Ishikawa (cell line): Measurements from ENCODE around the gene CMPK2.

Source experiments
- CEBPB ChIP-seq: IDR thresholded peaks from 2 replicates; pipeline ENCODE4 v1.6.1; 2012
- CREB1 ChIP-seq: IDR thresholded peaks from 2 replicates; pipeline ENCODE4 v1.6.1; 2012; ENCODE audit warnings: low read depth
- EGR1 ChIP-seq: IDR thresholded peaks from 2 replicates; pipeline ENCODE4 v1.6.1; 2012
- EP300 ChIP-seq: IDR thresholded peaks from 2 replicates; pipeline ENCODE4 v1.6.1; 2012; ENCODE audit warnings: borderline replicate concordance
- FOXM1 ChIP-seq: IDR thresholded peaks from 2 replicates; pipeline ENCODE4 v1.6.1; 2012; ENCODE audit warnings: low read depth, borderline replicate concordance
- MAX ChIP-seq: IDR thresholded peaks from 2 replicates; pipeline ENCODE4 v1.6.1; 2012
- NFIC ChIP-seq: IDR thresholded peaks from 2 replicates; pipeline ENCODE4 v1.6.1; 2012
- RAD21 ChIP-seq: IDR thresholded peaks from 2 replicates; pipeline ENCODE4 v1.6.1; 2012; ENCODE audit warnings: low read depth
- REST ChIP-seq: IDR thresholded peaks from 2 replicates; pipeline ENCODE4 v1.6.1; 2012; ENCODE audit warnings: low read depth, mild to moderate bottlenecking
- TAF1 ChIP-seq: IDR thresholded peaks from 2 replicates; pipeline ENCODE4 v1.6.1; 2012; ENCODE audit warnings: low read depth, mild to moderate bottlenecking
- TCF12 ChIP-seq: IDR thresholded peaks from 2 replicates; pipeline ENCODE4 v1.6.1; 2012; ENCODE audit warnings: low read depth
- TEAD4 ChIP-seq: IDR thresholded peaks from 2 replicates; pipeline ENCODE4 v1.6.1; 2012
- USF1 ChIP-seq: IDR thresholded peaks from 2 replicates; pipeline ENCODE4 v1.6.1; 2012
- YY1 ChIP-seq: IDR thresholded peaks from 2 replicates; pipeline ENCODE4 v1.6.1; 2012; ENCODE audit warnings: low read depth
- ZBTB7A ChIP-seq: IDR thresholded peaks from 2 replicates; pipeline ENCODE4 v1.6.1; 2012; ENCODE audit warnings: low read depth

Gene CMPK2

GRCh38 chr2:6845903-6846302 lies 19.8 kb downstream of the CMPK2 start:
- TF ChIP-seq RAD21 (peak; percentile 15; the same call in 1 of the 2 replicates), ZBTB7A (no peak)

GRCh38 chr2:6845312-6845711 lies 20.4 kb downstream of the CMPK2 start:
- TF ChIP-seq YY1 (no peak), TCF12 (no peak), NFIC (no peak), USF1 (peak; percentile 58)

- TF ChIP-seq NFIC = no peak
- TF ChIP-seq FOXM1 = no peak
- TF ChIP-seq TEAD4 = no peak
- TF ChIP-seq CEBPB = no peak
- no peak for TF ChIP-seq RAD21
- no peak for TF ChIP-seq EGR1
- TF ChIP-seq REST = no peak
- TF ChIP-seq YY1 = no peak
- no peak for TF ChIP-seq USF1
- TF ChIP-seq EP300 = no peak
- TF ChIP-seq TCF12 = no peak
- TF ChIP-seq ZBTB7A = no peak
- TF ChIP-seq CREB1 = no peak
- no peak for TF ChIP-seq TAF1
- TF ChIP-seq MAX = no peak
These were observed 24.0 kb downstream of the CMPK2 start for GRCh38 chr2:6841537-6842287.

- TF ChIP-seq REST (no peak), NFIC (no peak), ZBTB7A (no peak), YY1 (no peak), FOXM1 (no peak), USF1 (no peak), TAF1 (no peak), MAX (no peak), TEAD4 (no peak), TCF12 (no peak), CEBPB (no peak), RAD21 (no peak), CREB1 (no peak), EP300 (no peak), EGR1 (no peak)
These were observed 26.9 kb downstream of the CMPK2 start for GRCh38 chr2:6838673-6839319.

GRCh38 chr2:6835467-6835866 lies 30.2 kb downstream of the CMPK2 start:
- no peak for TF ChIP-seq FOXM1
- no peak for TF ChIP-seq MAX
- no peak for TF ChIP-seq EP300
- TF ChIP-seq REST = no peak
- TF ChIP-seq TEAD4 = no peak
- no peak for TF ChIP-seq CEBPB
- TF ChIP-seq USF1 = no peak
- no peak for TF ChIP-seq NFIC
- no peak for TF ChIP-seq RAD21
- no peak for TF ChIP-seq YY1
- no peak for TF ChIP-seq TCF12
